CD4-positive, alpha-beta T cell treated with Interleukin-1 beta for 1 hour (primary cell): ENCODE data around the gene TRHDE.
"Not testable (repeated sequence)": the region's sequence is repeated elsewhere in the genome, so short reads cannot be mapped to it uniquely, and the experiment has no call there.

Experiments
- DNase-seq, 2 donors: peaks; one replicate each; pipeline ENCODE4 v3.0.0-alpha.2; 2020 to 2022

The TRHDE gene

GRCh38 chr12:72535212-72535990, 263.2 kb downstream of the TRHDE start:
- DNase-seq = no peak

GRCh38 chr12:72540811-72541210, 268.6 kb downstream of the TRHDE start:
- no peak for DNase-seq

GRCh38 chr12:72543777-72544467, 271.8 kb downstream of the TRHDE start:
- no peak for DNase-seq

GRCh38 chr12:72546106-72546505, 273.9 kb downstream of the TRHDE start:
- DNase-seq = no peak

GRCh38 chr12:72547573-72547972, 275.4 kb downstream of the TRHDE start:
- DNase-seq = no peak

GRCh38 chr12:72549184-72549583, 277.0 kb downstream of the TRHDE start:
- DNase-seq = no peak

- no peak for DNase-seq
Observed at GRCh38 chr12:72560003-72560769, 288.0 kb downstream of the TRHDE start.

GRCh38 chr12:72570601-72571000, 298.4 kb downstream of the TRHDE start:
- DNase-seq = no peak

GRCh38 chr12:72574138-72574537, 302.0 kb downstream of the TRHDE start:
- no peak for DNase-seq

GRCh38 chr12:72578327-72578726, 306.2 kb downstream of the TRHDE start:
- no peak for DNase-seq

- no peak for DNase-seq
Observed at GRCh38 chr12:72586456-72586855, 314.3 kb downstream of the TRHDE start.

GRCh38 chr12:72602581-72602980, 330.4 kb downstream of the TRHDE start:
- no peak for DNase-seq

- DNase-seq = no peak
Observed at GRCh38 chr12:72605975-72606374, 333.8 kb downstream of the TRHDE start.

GRCh38 chr12:72610342-72610741, 338.2 kb downstream of the TRHDE start:
- DNase-seq = no peak

GRCh38 chr12:72610854-72611358, 338.7 kb downstream of the TRHDE start:
- no peak for DNase-seq

- no peak for DNase-seq
Observed at GRCh38 chr12:72612171-72612570, 340.0 kb downstream of the TRHDE start.

GRCh38 chr12:72618764-72619163, 346.6 kb downstream of the TRHDE start:
- no peak for DNase-seq

- no peak for DNase-seq
Observed at GRCh38 chr12:72622556-72622955, 350.4 kb downstream of the TRHDE start.

- no peak for DNase-seq
Observed at GRCh38 chr12:72631926-72632685, 359.9 kb downstream of the TRHDE start.

- DNase-seq = no peak
Observed at GRCh38 chr12:72642706-72643105, 370.5 kb downstream of the TRHDE start.

- DNase-seq = no peak
Observed at GRCh38 chr12:72647139-72647538, 375.0 kb downstream of the TRHDE start.

GRCh38 chr12:72658615-72659014, 386.4 kb downstream of the TRHDE start:
- no peak for DNase-seq

GRCh38 chr12:72660174-72660573, 388.0 kb downstream of the TRHDE start:
- DNase-seq = not testable (repeated sequence)
